K562 (cell line): ENCODE data around the gene SYT13.

Source experiments
- CTCF ChIP-seq, 3 experiments: IDR thresholded peaks in 2 of 3; conservative IDR thresholded peaks in 1 of 3; 2 replicates each; pipeline ENCODE4 v1.5.1; 2011 to 2012; ENCODE audit warnings: low read length in 3 of 3, mild to moderate bottlenecking in 3 of 3, control low read depth in 2 of 3, improper control_type of control experiment in 1 of 3, inconsistent platforms in 1 of 3, low read depth in 1 of 3, mixed read lengths in 1 of 3, moderate library complexity in 1 of 3; ENCODE audit not compliant: insufficient read depth in 2 of 3
- CUX1 ChIP-seq: fragments of 200-800 bp; sonication (Bioruptor generic); IDR thresholded peaks from 2 replicates; pipeline ENCODE4 v1.6.1; 2016; ENCODE audit warnings: missing genetic modification characterization, missing compliant biosample characterization
- HCFC1 ChIP-seq: IDR thresholded peaks from 2 replicates; pipeline ENCODE4 v1.6.1; 2012; ENCODE audit warnings: low read depth, low read length, improper control_type of control experiment
- HOMEZ ChIP-seq: fragments of 250-450 bp; sonication (Bioruptor Pico); IDR thresholded peaks from 2 replicates; pipeline ENCODE4 v1.4.0; 2020; ENCODE audit warnings: mild to moderate bottlenecking, moderate library complexity
- KAT2B ChIP-seq: IDR thresholded peaks from one replicate; pipeline ENCODE4 v1.6.1; 2012; ENCODE audit warnings: low read depth, mild to moderate bottlenecking, control low read depth, inconsistent platforms, low read length, moderate library complexity
- NUFIP1 ChIP-seq: fragments of 450-650 bp; IDR thresholded peaks from 2 replicates; pipeline ENCODE4 v1.6.1; 2018; ENCODE audit not compliant: partially characterized antibody
- SMAD1 ChIP-seq: fragments of 150-350 bp; IDR thresholded peaks from 2 replicates; pipeline ENCODE4 v1.6.1; 2014; ENCODE audit warnings: low read length, low read depth; ENCODE audit not compliant: partially characterized antibody
- ZBTB40 ChIP-seq, 2 experiments: fragments of 450-650 bp in 1 of 2; sonication (generic) in 1 of 2; formaldehyde crosslinking in 1 of 2; IDR thresholded peaks; 2 replicates each; pipeline versions ENCODE4 v1.7.1 to v1.9.0; 2016 to 2022; ENCODE audit warnings: inconsistent platforms in 1 of 2, mild to moderate bottlenecking in 1 of 2, missing genetic modification reagents in 1 of 2
- ZBTB5 ChIP-seq: fragments of 450-650 bp; IDR thresholded peaks from 2 replicates; pipeline ENCODE4 v1.6.1; 2017; ENCODE audit warnings: antibody characterized with exemption
- ZNF695 ChIP-seq: fragments of 450-650 bp; formaldehyde crosslinking; IDR thresholded peaks from 2 replicates; pipeline ENCODE4 v1.4.0; 2020; ENCODE audit warnings: mild to moderate bottlenecking, moderate library complexity

- TF ChIP-seq HOMEZ (CRISPR knock-in tag) = no peak
- no peak for TF ChIP-seq CTCF (IDR thresholded peaks at IDR 0.05 in 2 of 3, conservative IDR thresholded peaks at IDR 0.05 in 1 of 3; ENCODE audit: insufficient read depth in 2 of 3, low read depth in 1 of 3, low read length in 3 of 3)
- no peak for TF ChIP-seq NUFIP1
- no peak for TF ChIP-seq ZBTB5
- no peak for TF ChIP-seq HCFC1
- TF ChIP-seq ZNF695 (CRISPR knock-in tag) = no peak
- TF ChIP-seq CUX1 = no peak
- TF ChIP-seq ZBTB40 (IDR thresholded peaks at IDR 0.05) = no peak
- no peak for TF ChIP-seq ZBTB40 (CRISPR knock-in tag; IDR thresholded peaks at IDR 0.05)
- TF ChIP-seq KAT2B = no peak
- no peak for TF ChIP-seq SMAD1
Measured at GRCh38 chr11:45209000-45209879, 76.9 kb downstream of the SYT13 start.
